Esophagus muscularis mucosa (tissue), 3 donors: ENCODE results near the gene GPR15.

Source experiments
- CTCF ChIP-seq, 3 experiments: fragments of 200-600 bp in 2 of 3; fragments of 450-650 bp in 1 of 3; sonication (generic) in 2 of 3; IDR thresholded peaks; one replicate each; pipeline ENCODE4 v1.5.1; 2017 to 2019; ENCODE audit warnings: antibody characterized with exemption in 3 of 3, mild to moderate bottlenecking in 2 of 3, moderate library complexity in 1 of 3
- POLR2AphosphoS5 ChIP-seq, 2 donors: sonication (generic); formaldehyde crosslinking; IDR thresholded peaks; one replicate each; pipeline ENCODE4 v1.6.1; 2017; ENCODE audit warnings: antibody characterized with exemption in 2 of 2

- no peak for TF ChIP-seq CTCF (IDR thresholded peaks at IDR 0.05)
- TF ChIP-seq POLR2AphosphoS5 (IDR thresholded peaks at IDR 0.05), result no peak
These were observed 26.5 kb downstream of the GPR15 start for GRCh38 chr3:98558100-98558827.
